Fibroblast of lung (primary cell): ENCODE measurements around the gene PYM1. TPM values are rescaled to one million over a fixed set of nuclear protein-coding genes. Genes with fewer than 3 reads are reported as not detected.

Experiments used
- DNase-seq, 2 donors: peaks; one replicate each; pipeline versions ENCODE4 v3.0.0 to v3.0.0-alpha.2; 2010; ENCODE audit warnings: low read depth in 2 of 2
- H2AFZ ChIP-seq: 2 replicates; pipeline ENCODE4 v1.5.1; 2012; ENCODE audit warnings: low read length, control low read depth, inconsistent platforms
- H3K27ac ChIP-seq: 2 replicates; pipeline ENCODE4 v1.5.1; 2011; ENCODE audit warnings: low read length, control low read depth; ENCODE audit not compliant: insufficient read depth
- H3K27me3 ChIP-seq: 2 replicates; pipeline ENCODE4 v1.5.1; 2011; ENCODE audit warnings: mild to moderate bottlenecking, low read length; ENCODE audit not compliant: control insufficient read depth, insufficient read depth
- H3K36me3 ChIP-seq: 2 replicates; pipeline ENCODE4 v1.5.1; 2011; ENCODE audit warnings: low read length; ENCODE audit not compliant: control insufficient read depth, insufficient read depth
- H3K4me1 ChIP-seq: 2 replicates; pipeline ENCODE4 v1.5.1; 2011; ENCODE audit warnings: low read length; ENCODE audit not compliant: control insufficient read depth, insufficient read depth; ENCODE audit errors: extremely low read depth
- H3K4me2 ChIP-seq: 2 replicates; pipeline ENCODE4 v1.5.1; 2011; ENCODE audit warnings: low read length, control low read depth; ENCODE audit not compliant: insufficient read depth; ENCODE audit errors: extremely low read depth
- H3K4me3 ChIP-seq, 4 experiments: fragments of 200-600 bp in 1 of 4; sonication (generic) in 1 of 4; replicated peaks in 1 of 4; 2 replicates each; pipeline ENCODE4 v1.5.1; 2011 to 2016; ENCODE audit warnings: low read length in 4 of 4, low read depth in 3 of 4, mild to moderate bottlenecking in 3 of 4, control low read depth in 2 of 4, inconsistent platforms in 1 of 4, mixed read lengths in 1 of 4; ENCODE audit not compliant: insufficient read depth in 1 of 4; ENCODE audit errors: control extremely low read depth in 1 of 4
- H3K79me2 ChIP-seq: 2 replicates; pipeline ENCODE4 v1.5.1; 2012; ENCODE audit warnings: mild to moderate bottlenecking, low read length, inconsistent platforms; ENCODE audit not compliant: control insufficient read depth, insufficient read depth
- H3K9ac ChIP-seq: 2 replicates; pipeline ENCODE4 v1.5.1; 2011; ENCODE audit warnings: mild to moderate bottlenecking, low read length, control low read depth; ENCODE audit not compliant: insufficient read depth
- H3K9me3 ChIP-seq: 2 replicates; pipeline ENCODE4 v1.5.1; 2012; ENCODE audit warnings: low read depth, low read length; ENCODE audit not compliant: control insufficient read depth, insufficient read depth
- H4K20me1 ChIP-seq: 2 replicates; pipeline ENCODE4 v1.5.1; 2011; ENCODE audit warnings: low read length; ENCODE audit not compliant: control insufficient read depth, insufficient read depth; ENCODE audit errors: extremely low read depth
- CTCF ChIP-seq, 2 donors: IDR thresholded peaks in 1 of 2; conservative IDR thresholded peaks in 1 of 2; 1 replicate in 1 of 2; 2 replicates in 1 of 2; pipeline ENCODE4 v1.5.1; 2011 to 2012; ENCODE audit warnings: low read length in 2 of 2, control low read depth in 1 of 2, inconsistent platforms in 1 of 2, low read depth in 1 of 2, mild to moderate bottlenecking in 1 of 2
- EZH2 ChIP-seq: IDR thresholded peaks from 2 replicates; pipeline ENCODE4 v1.5.1; 2012; ENCODE audit warnings: low read length, control low read depth, mild to moderate bottlenecking; ENCODE audit errors: missing control alignments
- polyA plus RNA-seq, 2 donors: library from polyadenylated mRNA; depleted of rRNA in 1 of 2; stranded (reverse) in 1 of 2; unstranded in 1 of 2; fragments of >200 nt; gene quantifications; 2 replicates each; pipeline ENCODE4 v1.2.1, GENCODE V29; 2011 to 2012; ENCODE audit warnings: missing spikeins in 1 of 2
- total RNA-seq: library from RNA; depleted of rRNA; stranded (reverse); fragments of >200 nt; gene quantifications from 2 replicates; pipeline ENCODE4 v1.2.1, GENCODE V29; 2014

Gene PYM1
- total and polyA plus RNA-seq, 2 donors (not counting 1 experiment from before 2014, with no cell fraction given), result 27.8 to 38.6 TPM

- H3K79me2 ChIP-seq, result no peaks in the 10 kb centered on the region
- H3K4me3 ChIP-seq, result no peak overlapping the region
- H3K36me3 ChIP-seq, result peaks cover 3% of the 10 kb centered on the region
- no peak overlapping the region for H3K9ac ChIP-seq
- H3K27ac ChIP-seq, result no peak overlapping the region
- no peaks in the 10 kb centered on the region for H3K27me3 ChIP-seq
- no peak overlapping the region for H3K4me2 ChIP-seq
- H4K20me1 ChIP-seq, result no peaks in the 10 kb centered on the region
- H3K4me1 ChIP-seq, result no peaks in the 10 kb centered on the region
- TF ChIP-seq EZH2 (no peak), CTCF (conservative IDR thresholded peaks at IDR 0.05 in 1 of 2, IDR thresholded peaks at IDR 0.05 in 1 of 2; ENCODE audit: low read depth in 1 of 2, low read length in 2 of 2) (no peak)
- no peak for DNase-seq
- H3K9me3 ChIP-seq, result no peaks in the 10 kb centered on the region
- H2AFZ ChIP-seq, result no peak overlapping the region
These were observed 18.9 kb upstream of the PYM1 start for GRCh38 chr12:55946553-55946952.

- H3K4me3 ChIP-seq, result no peak overlapping the region
- no peak for TF ChIP-seq EZH2
- TF ChIP-seq CTCF (conservative IDR thresholded peaks at IDR 0.05 in 1 of 2, IDR thresholded peaks at IDR 0.05 in 1 of 2; ENCODE audit: low read depth in 1 of 2, low read length in 2 of 2), result no peak
- no peaks in the 10 kb centered on the region for H3K79me2 ChIP-seq
- no peak overlapping the region for H2AFZ ChIP-seq
- no peaks in the 10 kb centered on the region for H3K9me3 ChIP-seq
- DNase-seq, result no peak
- peaks cover 8% of the 10 kb centered on the region for H3K36me3 ChIP-seq
- no peak overlapping the region for H3K27ac ChIP-seq
- no peaks in the 10 kb centered on the region for H3K27me3 ChIP-seq
- H3K4me2 ChIP-seq, result no peak overlapping the region
- peaks cover 3% of the 10 kb centered on the region for H3K4me1 ChIP-seq
- no peaks in the 10 kb centered on the region for H4K20me1 ChIP-seq
- H3K9ac ChIP-seq, result no peak overlapping the region
These were observed 15.0 kb upstream of the PYM1 start for GRCh38 chr12:55942577-55943136.

- DNase-seq, result no peak
- TF ChIP-seq EZH2 (no peak), CTCF (conservative IDR thresholded peaks at IDR 0.05 in 1 of 2, IDR thresholded peaks at IDR 0.05 in 1 of 2; ENCODE audit: low read depth in 1 of 2, low read length in 2 of 2) (no peak)
- H2AFZ ChIP-seq, result no peak overlapping the region
These were observed 14.4 kb upstream of the PYM1 start for GRCh38 chr12:55942055-55942454.

More at GRCh38 chr12:55942055-55942454, 14.4 kb upstream of the PYM1 start:
- H3K4me3 ChIP-seq, result no peak overlapping the region
- H3K9ac ChIP-seq, result no peak overlapping the region
- no peak overlapping the region for H3K4me2 ChIP-seq
- no peaks in the 10 kb centered on the region for H3K79me2 ChIP-seq
- peaks cover 3% of the 10 kb centered on the region for H3K4me1 ChIP-seq
- peaks cover 8% of the 10 kb centered on the region for H3K36me3 ChIP-seq
- H4K20me1 ChIP-seq, result no peaks in the 10 kb centered on the region
- H3K27me3 ChIP-seq, result no peaks in the 10 kb centered on the region
- no peak overlapping the region for H3K27ac ChIP-seq
- H3K9me3 ChIP-seq, result no peaks in the 10 kb centered on the region
